Measurements from ENCODE around the gene SZT2. TPM values are rescaled to one million over a fixed set of nuclear protein-coding genes. Genes with fewer than 3 reads are reported as not detected.
"Not testable (repeated sequence)": the region's sequence is repeated elsewhere in the genome, so short reads cannot be mapped to it uniquely, and the experiment has no call there.

The SZT2 gene
- total RNA-seq, 1 experiment from 2014 or later = 77.3 TPM

DNA sequence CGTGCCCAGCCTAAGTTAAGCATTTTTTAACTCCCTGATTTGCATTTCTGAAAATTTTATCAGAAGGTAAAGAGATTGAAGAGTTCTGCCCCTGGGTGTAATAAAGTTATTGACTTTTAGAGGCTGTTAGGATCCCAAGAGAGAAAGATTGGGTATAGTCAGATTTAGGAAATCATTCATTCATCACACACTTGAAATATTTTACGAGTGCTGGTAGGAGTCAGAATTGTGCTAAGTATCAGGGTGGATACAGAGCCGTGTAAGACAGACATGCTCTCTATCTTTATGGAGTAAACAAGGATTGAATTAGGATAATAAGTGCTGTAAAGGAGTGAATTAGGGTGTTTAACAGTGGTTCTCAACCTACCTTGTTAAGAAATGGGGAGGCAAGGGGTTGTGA lies 3.0 kb downstream of the SZT2 start:
- intact Hi-C loops (cut with micrococcal nuclease; ENCODE audit: unreplicated experiment) = no loop called here
- no peak for DNase-seq
- H3K27ac Mint-ChIP-seq (ENCODE audit: unreplicated experiment) = no peak overlapping the region
- H3K4me1 Mint-ChIP-seq (ENCODE audit: low read depth, unreplicated experiment) = peaks cover 22% of the 10 kb centered on the region
- BruUV-seq (replicated peaks) = no TSS peak
- H3K36me3 Mint-ChIP-seq (ENCODE audit: insufficient read depth, unreplicated experiment) = peaks cover 19% of the 10 kb centered on the region
- no peaks in the 10 kb centered on the region for H3K9me3 Mint-ChIP-seq (ENCODE audit: low read depth, unreplicated experiment)
- CTCF ChIA-PET = no interaction called here
- H3K4me3 Mint-ChIP-seq (ENCODE audit: low read depth, unreplicated experiment) = no peak overlapping the region
- no peaks in the 10 kb centered on the region for H3K27me3 Mint-ChIP-seq (ENCODE audit: unreplicated experiment)
- TF ChIP-seq, protein P1, sequence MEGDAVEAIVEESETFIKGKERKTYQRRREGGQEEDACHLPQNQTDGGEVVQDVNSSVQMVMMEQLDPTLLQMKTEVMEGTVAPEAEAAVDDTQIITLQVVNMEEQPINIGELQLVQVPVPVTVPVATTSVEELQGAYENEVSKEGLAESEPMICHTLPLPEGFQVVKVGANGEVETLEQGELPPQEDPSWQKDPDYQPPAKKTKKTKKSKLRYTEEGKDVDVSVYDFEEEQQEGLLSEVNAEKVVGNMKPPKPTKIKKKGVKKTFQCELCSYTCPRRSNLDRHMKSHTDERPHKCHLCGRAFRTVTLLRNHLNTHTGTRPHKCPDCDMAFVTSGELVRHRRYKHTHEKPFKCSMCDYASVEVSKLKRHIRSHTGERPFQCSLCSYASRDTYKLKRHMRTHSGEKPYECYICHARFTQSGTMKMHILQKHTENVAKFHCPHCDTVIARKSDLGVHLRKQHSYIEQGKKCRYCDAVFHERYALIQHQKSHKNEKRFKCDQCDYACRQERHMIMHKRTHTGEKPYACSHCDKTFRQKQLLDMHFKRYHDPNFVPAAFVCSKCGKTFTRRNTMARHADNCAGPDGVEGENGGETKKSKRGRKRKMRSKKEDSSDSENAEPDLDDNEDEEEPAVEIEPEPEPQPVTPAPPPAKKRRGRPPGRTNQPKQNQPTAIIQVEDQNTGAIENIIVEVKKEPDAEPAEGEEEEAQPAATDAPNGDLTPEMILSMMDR (IDR thresholded peaks at IDR 0.05; ENCODE audit: unreplicated experiment) = no peak

DNA sequence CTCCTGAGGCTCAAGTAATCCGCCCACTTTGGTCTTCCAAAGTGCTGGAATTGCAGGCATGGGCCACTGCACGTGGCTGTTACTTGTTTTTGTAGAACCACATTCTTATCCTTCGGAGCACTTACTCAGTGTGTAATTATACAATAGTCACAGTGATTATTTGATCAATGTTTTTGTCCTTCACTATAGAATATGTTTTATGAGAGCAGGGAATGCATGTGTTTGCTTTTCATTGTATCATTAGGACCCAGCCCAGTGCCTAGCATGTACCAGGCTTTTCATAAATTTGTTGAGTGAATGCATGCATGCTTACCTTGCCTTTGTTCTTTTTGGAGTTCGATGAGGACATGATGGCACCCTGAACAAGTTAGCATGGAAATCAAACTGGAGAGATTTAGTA lies 5.8 kb downstream of the SZT2 start:
- intact Hi-C loops (cut with micrococcal nuclease; ENCODE audit: unreplicated experiment) = no loop called here
- CTCF ChIA-PET = no interaction called here

DNA sequence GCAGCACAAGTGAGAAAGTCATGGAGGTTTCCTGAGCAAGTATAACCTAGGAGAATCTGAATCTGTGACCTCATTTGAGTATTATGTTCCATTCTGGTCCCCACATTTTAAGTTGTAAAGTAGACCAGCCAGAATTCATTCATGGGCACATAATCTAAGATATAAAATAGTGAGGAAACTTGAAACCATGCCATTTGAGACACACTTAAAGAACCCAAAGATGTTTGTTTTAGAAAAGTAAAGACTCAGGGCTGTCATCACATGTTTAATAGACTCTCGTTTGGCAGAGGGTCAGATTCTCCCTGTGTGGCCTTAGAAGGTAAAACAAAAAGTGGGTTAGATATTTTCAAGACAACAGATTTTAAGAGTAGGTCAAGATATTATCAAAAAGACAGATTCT lies 6.4 kb downstream of the SZT2 start:
- TF ChIP-seq, protein P1 (IDR thresholded peaks at IDR 0.05; ENCODE audit: unreplicated experiment) = no peak
- DNase-seq = no peak
- Mint-ChIP-seq H3K4me1 (ENCODE audit: low read depth, unreplicated experiment) (no peaks in the 10 kb centered on the region), H3K36me3 (ENCODE audit: insufficient read depth, unreplicated experiment) (no peaks in the 10 kb centered on the region), H3K27ac (ENCODE audit: unreplicated experiment) (no peak overlapping the region), H3K4me3 (ENCODE audit: low read depth, unreplicated experiment) (no peak overlapping the region), H3K9me3 (ENCODE audit: low read depth, unreplicated experiment) (no peaks in the 10 kb centered on the region), H3K27me3 (ENCODE audit: unreplicated experiment) (no peaks in the 10 kb centered on the region)
- CTCF ChIA-PET = no interaction called here
- no TSS peak for BruUV-seq (replicated peaks)
- intact Hi-C loops (cut with micrococcal nuclease; ENCODE audit: unreplicated experiment) = no loop called here

More for the DNA sequence above, 5.8 kb downstream of the SZT2 start:
- Mint-ChIP-seq H3K36me3 (ENCODE audit: insufficient read depth, unreplicated experiment) (peaks cover under 1% of the 10 kb centered on the region), H3K27ac (ENCODE audit: unreplicated experiment) (no peak overlapping the region), H3K9me3 (ENCODE audit: low read depth, unreplicated experiment) (no peaks in the 10 kb centered on the region), H3K4me1 (ENCODE audit: low read depth, unreplicated experiment) (no peaks in the 10 kb centered on the region), H3K27me3 (ENCODE audit: unreplicated experiment) (no peaks in the 10 kb centered on the region), H3K4me3 (ENCODE audit: low read depth, unreplicated experiment) (no peak overlapping the region)
- no TSS peak for BruUV-seq (replicated peaks)
- TF ChIP-seq, protein P1 (IDR thresholded peaks at IDR 0.05; ENCODE audit: unreplicated experiment) = no peak
- no peak for DNase-seq

DNA sequence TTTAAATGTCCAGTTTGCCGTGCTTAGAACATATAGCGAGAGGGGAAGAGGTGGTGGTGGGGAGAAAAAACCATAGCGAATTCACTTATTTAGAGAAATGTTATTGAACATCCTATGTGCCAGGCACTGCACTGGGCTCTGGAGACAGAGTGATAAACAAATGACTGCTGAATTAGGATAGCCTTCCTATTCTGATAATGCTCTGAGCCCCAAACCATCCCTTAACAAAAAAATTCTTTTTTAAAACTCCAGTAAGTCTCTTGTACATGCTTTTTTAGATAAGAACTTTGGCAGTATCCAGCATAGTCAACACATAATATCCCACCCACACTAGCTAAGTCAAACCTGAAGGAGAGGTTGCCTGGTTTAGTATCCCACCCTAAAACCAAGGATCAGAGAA lies 8.5 kb downstream of the SZT2 start:
- no peaks in the 10 kb centered on the region for H3K9me3 Mint-ChIP-seq (ENCODE audit: low read depth, unreplicated experiment)
- peaks cover 3% of the 10 kb centered on the region for H3K36me3 Mint-ChIP-seq (ENCODE audit: insufficient read depth, unreplicated experiment)
- H3K4me3 Mint-ChIP-seq (ENCODE audit: low read depth, unreplicated experiment) = no peak overlapping the region
- H3K27me3 Mint-ChIP-seq (ENCODE audit: unreplicated experiment) = no peaks in the 10 kb centered on the region
- DNase-seq = no peak
- TF ChIP-seq, protein P1 (IDR thresholded peaks at IDR 0.05; ENCODE audit: unreplicated experiment) = no peak
- no peaks in the 10 kb centered on the region for H3K4me1 Mint-ChIP-seq (ENCODE audit: low read depth, unreplicated experiment)
- intact Hi-C loops (cut with micrococcal nuclease; ENCODE audit: unreplicated experiment) = no loop called here
- CTCF ChIA-PET = no interaction called here
- BruUV-seq (replicated peaks) = no TSS peak
- H3K27ac Mint-ChIP-seq (ENCODE audit: unreplicated experiment) = no peak overlapping the region

DNA sequence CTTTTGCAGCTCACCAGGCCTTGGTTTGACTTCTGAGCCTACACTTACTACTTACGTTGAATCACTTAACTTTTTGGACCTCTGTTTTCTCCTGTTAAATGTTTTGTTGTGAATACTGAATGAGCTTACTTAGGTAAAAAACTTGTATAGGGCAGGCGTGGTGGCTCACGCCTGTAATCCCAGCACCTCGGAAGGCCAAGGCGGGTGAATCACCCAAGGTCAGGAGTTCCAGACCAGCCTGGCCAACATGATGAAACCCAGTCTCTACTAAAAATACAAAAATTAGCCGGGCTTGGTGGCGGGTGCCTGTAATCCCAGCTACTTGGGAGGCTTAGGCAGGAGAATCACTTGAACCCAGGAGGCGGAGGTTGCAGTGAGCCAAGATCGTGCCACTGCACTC lies 10.7 kb downstream of the SZT2 start:
- H3K4me1 Mint-ChIP-seq (ENCODE audit: low read depth, unreplicated experiment); H3K27me3 Mint-ChIP-seq (ENCODE audit: unreplicated experiment); DNase-seq; CTCF ChIA-PET; intact Hi-C loops (cut with micrococcal nuclease; ENCODE audit: unreplicated experiment); H3K4me3 Mint-ChIP-seq (ENCODE audit: low read depth, unreplicated experiment); H3K27ac Mint-ChIP-seq (ENCODE audit: unreplicated experiment); BruUV-seq (replicated peaks); H3K9me3 Mint-ChIP-seq (ENCODE audit: low read depth, unreplicated experiment): not testable (repeated sequence)
- H3K36me3 Mint-ChIP-seq (ENCODE audit: insufficient read depth, unreplicated experiment) = peaks cover 11% of the 10 kb centered on the region
